ENCODE data around the gene RPL7A. TPM values are rescaled to one million over a fixed set of nuclear protein-coding genes. Genes with fewer than 3 reads are reported as not detected.

RPL7A gene
- polyA plus RNA-seq, 1 donor (not counting 4 experiments of a cell fraction or from before 2014, with no cell fraction given) = 2,684 TPM

DNA sequence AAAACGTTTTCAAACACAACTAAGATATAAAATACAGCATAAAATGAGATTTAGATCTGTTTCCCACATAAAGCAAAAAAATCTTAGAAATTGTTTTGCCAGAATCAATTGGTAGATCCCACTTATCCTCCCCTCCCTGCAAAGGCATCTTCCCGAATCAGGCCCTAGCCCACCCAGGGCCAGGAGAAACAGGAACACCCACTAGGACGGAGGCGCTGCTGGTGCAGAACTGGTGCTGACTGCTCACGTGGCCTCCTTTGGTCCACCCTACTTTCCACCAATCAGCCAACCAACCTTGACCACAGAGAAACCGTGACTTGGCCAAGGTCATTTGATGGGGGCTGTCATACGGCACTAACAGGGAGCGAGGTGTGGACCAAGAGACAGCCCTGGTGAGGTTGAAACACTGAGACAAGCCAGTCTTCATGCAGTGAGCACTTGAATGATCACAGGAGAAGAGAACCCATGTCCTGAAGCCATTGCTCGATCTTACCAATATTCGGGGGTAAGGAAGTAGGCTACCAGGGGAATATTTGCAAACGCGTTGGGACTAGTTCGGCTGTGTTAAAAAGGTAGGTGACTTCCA is 13.6 kb downstream of the RPL7A start:
- Histone ChIP-seq H3K4me3 (ENCODE audit: control insufficient read depth in 2 of 3, extremely low read depth in 1 of 3, insufficient read depth in 2 of 3, low read depth in 1 of 3, low read length in 3 of 3) (no peak overlapping the region), H3K4me1 (ENCODE audit: control insufficient read depth, extremely low read depth, insufficient read depth, low read length) (peaks cover 57% of the 10 kb centered on the region), H3K79me2 (ENCODE audit: control insufficient read depth, insufficient read depth, low read length) (peaks cover 35% of the 10 kb centered on the region), H3K27me3 (ENCODE audit: control insufficient read depth, extremely low read depth, insufficient read depth, low read length) (no peaks in the 10 kb centered on the region), H3K9me1 (ENCODE audit: control insufficient read depth, extremely low read depth, insufficient read depth, low read length) (no peaks in the 10 kb centered on the region), H3K9ac (ENCODE audit: control insufficient read depth, extremely low read depth, insufficient read depth, low read length) (no peak overlapping the region), H3K4me2 (ENCODE audit: control insufficient read depth, extremely low read depth, insufficient read depth, low read depth, low read length) (no peak overlapping the region), H3K9me3 (ENCODE audit: control insufficient read depth, low read depth, low read length) (no peaks in the 10 kb centered on the region), H3K36me3 (ENCODE audit: control insufficient read depth in 2 of 2, extremely low read depth in 1 of 2, insufficient read depth in 2 of 2, low read length in 2 of 2) (peaks cover 36 to 48% of the 10 kb centered on the region in 2 experiments), H4K20me1 (ENCODE audit: control insufficient read depth, extremely low read depth, insufficient read depth, low read length) (peaks cover 5% of the 10 kb centered on the region), H2AFZ (ENCODE audit: control insufficient read depth, low read length) (no peak overlapping the region), H3K27ac (ENCODE audit: control insufficient read depth, insufficient read depth, low read length) (no peak overlapping the region)
- TF ChIP-seq CTCF (optimal IDR thresholded peaks at IDR 0.05 in 1 of 3, IDR thresholded peaks at IDR 0.05 in 1 of 3, conservative IDR thresholded peaks at IDR 0.05 in 1 of 3; ENCODE audit: extremely low read depth in 1 of 3, insufficient read depth in 2 of 3, low read length in 3 of 3) (no peak), EZH2 (IDR thresholded peaks at IDR 0.05; ENCODE audit: low read length) (no peak)
- dilution Hi-C loops (cut with MboI; ENCODE audit: extremely low pct_ligation_motif_present, low sequenced_read_pairs) = no loop called here
- DNase-seq (ENCODE audit: low read depth, low spot score) (no peak), FAIRE-seq (no peak)

DNA sequence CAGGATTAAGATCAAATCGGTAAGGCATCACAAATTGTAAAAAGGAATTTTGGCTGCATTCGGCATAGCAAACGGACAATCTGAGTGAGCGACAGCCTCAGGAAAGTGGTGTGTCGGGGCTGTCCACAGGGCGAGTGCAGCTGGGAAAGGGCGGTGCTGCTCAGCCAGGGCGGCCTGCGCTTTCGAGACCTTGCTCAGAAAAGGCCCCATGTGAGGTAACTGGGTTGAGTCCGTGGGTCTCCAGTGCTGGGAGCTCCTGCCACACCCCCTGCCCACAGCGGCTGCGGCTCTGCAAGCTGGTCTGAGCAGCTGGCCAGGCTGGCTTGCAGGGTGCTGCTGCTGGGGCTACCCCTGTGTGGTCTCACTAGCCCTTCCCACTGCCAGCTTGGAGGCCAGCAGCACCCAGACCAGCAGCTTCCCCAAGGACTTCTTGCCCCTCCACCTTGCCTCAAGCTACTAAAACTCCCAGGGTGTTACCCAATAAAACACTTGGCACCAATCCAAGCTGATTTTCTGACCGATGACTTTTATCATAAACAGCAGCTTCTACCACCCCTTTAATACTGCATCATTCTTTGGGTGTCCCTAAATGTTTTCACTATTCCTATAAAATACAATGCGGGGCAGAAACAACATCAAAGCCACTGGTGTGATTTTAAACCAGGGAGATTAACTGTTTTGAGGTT is 14.5 kb downstream of the RPL7A start:
- Histone ChIP-seq H4K20me1 (ENCODE audit: control insufficient read depth, extremely low read depth, insufficient read depth, low read length) (peaks cover 12% of the 10 kb centered on the region), H3K27ac (ENCODE audit: control insufficient read depth, insufficient read depth, low read length) (no peak overlapping the region), H3K79me2 (ENCODE audit: control insufficient read depth, insufficient read depth, low read length) (peaks cover 35% of the 10 kb centered on the region), H3K4me2 (ENCODE audit: control insufficient read depth, extremely low read depth, insufficient read depth, low read depth, low read length) (no peak overlapping the region), H3K9ac (ENCODE audit: control insufficient read depth, extremely low read depth, insufficient read depth, low read length) (no peak overlapping the region), H2AFZ (ENCODE audit: control insufficient read depth, low read length) (no peak overlapping the region), H3K27me3 (ENCODE audit: control insufficient read depth, extremely low read depth, insufficient read depth, low read length) (no peaks in the 10 kb centered on the region), H3K36me3 (ENCODE audit: control insufficient read depth in 2 of 2, extremely low read depth in 1 of 2, insufficient read depth in 2 of 2, low read length in 2 of 2) (peaks cover 42 to 57% of the 10 kb centered on the region in 2 experiments), H3K4me3 (ENCODE audit: control insufficient read depth in 2 of 3, extremely low read depth in 1 of 3, insufficient read depth in 2 of 3, low read depth in 1 of 3, low read length in 3 of 3) (no peak overlapping the region), H3K9me3 (ENCODE audit: control insufficient read depth, low read depth, low read length) (no peaks in the 10 kb centered on the region), H3K9me1 (ENCODE audit: control insufficient read depth, extremely low read depth, insufficient read depth, low read length) (no peaks in the 10 kb centered on the region), H3K4me1 (ENCODE audit: control insufficient read depth, extremely low read depth, insufficient read depth, low read length) (peaks cover 51% of the 10 kb centered on the region)
- FAIRE-seq (no peak), DNase-seq (ENCODE audit: low read depth, low spot score) (no peak)
- TF ChIP-seq CTCF (optimal IDR thresholded peaks at IDR 0.05 in 1 of 3, IDR thresholded peaks at IDR 0.05 in 1 of 3, conservative IDR thresholded peaks at IDR 0.05 in 1 of 3; ENCODE audit: extremely low read depth in 1 of 3, insufficient read depth in 2 of 3, low read length in 3 of 3) = no peak
- no peak for TF ChIP-seq EZH2 (IDR thresholded peaks at IDR 0.05; ENCODE audit: low read length)
- dilution Hi-C loops (cut with MboI; ENCODE audit: extremely low pct_ligation_motif_present, low sequenced_read_pairs) = no loop called here
